ENCODE measurements around the gene TSPAN7.

Gene TSPAN7

DNA sequence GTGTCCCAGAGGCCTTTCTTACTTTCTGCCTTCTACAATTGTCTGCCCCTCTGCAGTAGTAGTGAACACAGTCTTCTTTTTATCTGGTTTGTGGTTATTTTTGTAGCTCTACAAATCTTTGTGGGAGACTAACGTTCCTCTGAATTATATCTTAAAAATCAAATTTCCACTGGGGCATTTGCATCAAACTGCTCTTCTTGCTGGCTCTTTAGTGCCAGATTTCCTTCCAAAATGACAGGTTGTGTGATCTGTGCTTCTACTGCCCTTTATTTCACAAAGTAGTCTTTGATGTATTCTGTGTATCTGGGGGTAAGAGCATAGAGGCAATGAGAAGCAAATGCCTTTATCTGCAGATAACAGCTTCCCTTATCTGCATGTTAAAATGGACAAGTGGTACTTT, 34.5 kb downstream of the TSPAN7 start:
- no peak for DNase-seq

DNA sequence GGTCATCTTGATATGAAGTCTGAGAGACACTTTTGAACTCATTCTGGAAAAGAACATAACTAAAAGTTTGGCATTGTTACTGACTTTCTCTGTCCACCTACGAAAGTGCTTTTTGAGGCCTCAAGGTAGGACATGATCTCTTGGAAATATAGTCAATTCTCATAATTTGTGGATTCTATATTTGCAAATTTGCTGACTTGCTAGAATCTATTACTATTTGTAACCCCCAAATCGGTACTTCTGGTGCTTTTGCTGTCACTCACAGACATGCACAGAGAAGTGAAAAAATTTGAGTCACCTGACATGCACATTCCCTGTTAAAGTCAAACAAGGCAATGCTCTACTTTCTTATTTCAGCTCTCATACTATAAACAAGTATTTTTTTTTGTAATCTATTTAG, 35.6 kb downstream of the TSPAN7 start:
- no peak for DNase-seq

GRCh38 chrX:38599796-38600755, 38.7 kb downstream of the TSPAN7 start:
- DNase-seq: no peak

DNA sequence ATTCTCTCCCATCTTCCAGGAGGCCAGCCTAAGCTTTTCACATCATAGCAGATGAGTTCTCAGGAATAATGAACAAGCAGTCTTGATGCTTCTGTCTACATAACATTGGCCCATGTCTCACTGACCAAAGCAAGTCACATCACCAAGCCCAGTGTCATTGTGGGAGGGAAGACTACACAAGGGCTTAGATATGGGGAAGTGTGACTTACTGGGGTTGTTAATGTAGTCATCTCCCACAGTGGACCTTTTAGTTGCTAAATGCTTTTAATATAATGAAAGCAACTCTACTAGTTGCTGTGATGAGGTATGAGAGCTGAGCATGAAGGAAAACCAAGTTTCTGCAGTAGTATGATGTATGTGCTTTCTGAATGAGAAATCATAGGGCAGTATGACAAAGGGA, 40.5 kb downstream of the TSPAN7 start:
- no peak for DNase-seq

- DNase-seq: no peak
Measured at GRCh38 chrX:38606821-38607220, 45.5 kb downstream of the TSPAN7 start.

DNA sequence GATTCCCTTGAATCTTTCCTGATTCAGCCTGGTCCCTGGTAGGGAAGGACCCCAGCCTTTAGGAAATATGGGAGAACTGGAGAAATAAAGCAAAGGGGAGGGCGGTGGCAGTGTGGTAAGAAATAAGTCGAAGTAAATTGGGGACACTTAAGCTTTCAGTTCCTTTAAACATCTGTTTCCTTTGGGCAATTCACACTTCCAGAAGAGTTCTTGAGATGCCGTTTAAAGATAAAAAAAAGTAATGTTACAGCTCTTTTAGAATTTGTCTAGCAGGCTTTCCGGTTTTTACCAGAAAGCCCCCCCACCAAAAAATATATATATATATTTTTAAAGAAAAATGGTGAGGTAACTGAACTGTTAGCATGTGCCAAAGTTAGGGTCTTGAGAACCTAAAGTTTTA, 46.6 kb downstream of the TSPAN7 start:
- DNase-seq: no peak

GRCh38 chrX:38610849-38611248, 49.5 kb downstream of the TSPAN7 start:
- DNase-seq: no peak

DNA sequence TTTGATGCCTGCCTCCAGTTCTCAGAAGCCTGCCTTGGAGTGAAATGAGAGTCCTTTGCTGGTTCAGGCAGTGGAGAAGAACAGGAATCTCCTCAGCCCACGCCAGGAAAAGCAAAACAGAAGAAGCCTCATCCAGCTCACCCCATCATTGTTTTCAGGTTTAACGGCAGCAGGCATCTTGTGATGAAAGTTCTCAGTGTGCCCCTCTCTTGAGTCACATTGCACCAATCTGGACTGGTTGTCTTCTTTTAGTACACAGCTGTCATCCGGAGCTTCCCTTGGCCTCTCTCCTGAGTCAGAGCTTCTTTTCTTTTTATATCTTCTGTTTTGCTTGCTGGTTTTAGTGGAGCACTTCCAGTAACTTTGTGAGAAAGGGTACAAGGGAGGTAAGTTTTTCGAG, 50.9 kb downstream of the TSPAN7 start:
- DNase-seq: no peak

DNA sequence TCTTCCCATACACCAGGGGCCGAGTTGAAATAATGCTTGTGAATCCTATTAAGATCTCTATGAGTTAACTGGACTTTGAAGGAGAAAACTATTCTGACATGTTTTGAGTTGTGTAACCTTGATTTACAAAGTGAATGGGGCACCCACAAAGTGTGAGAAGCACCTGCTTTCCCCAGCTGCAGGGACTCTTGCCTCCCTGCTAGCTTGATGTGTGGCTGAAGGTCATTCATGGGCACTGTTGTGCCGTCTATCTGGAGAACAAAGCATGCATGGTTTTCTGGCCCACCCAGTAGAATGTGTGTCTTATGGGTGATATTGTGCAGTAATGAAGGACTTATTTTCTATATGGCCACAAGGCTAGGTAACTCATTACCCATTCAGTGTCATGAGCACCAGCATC, 53.1 kb downstream of the TSPAN7 start:
- no peak for DNase-seq

- no peak for DNase-seq
Measured at GRCh38 chrX:38616904-38617303, 55.6 kb downstream of the TSPAN7 start.

DNA sequence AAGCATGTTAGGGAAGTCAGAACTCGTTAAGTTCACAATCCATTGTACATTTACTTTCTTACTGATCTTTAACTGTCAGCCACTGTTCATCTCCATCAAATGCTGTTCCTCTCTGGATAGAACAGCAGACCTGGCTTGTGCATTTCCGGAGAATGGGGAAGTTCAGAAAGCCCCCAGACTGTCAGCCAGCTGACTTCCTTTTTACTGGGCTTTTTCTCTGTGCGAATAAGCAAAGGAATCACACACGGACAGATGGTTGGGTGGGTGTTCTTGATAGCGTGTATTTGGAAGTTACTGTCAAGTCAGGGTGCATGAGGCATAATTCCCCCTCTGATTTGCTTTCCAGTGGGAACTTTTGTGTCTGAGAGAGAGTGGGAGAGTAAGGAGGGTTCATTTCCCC, 56.8 kb downstream of the TSPAN7 start:
- no peak for DNase-seq

DNA sequence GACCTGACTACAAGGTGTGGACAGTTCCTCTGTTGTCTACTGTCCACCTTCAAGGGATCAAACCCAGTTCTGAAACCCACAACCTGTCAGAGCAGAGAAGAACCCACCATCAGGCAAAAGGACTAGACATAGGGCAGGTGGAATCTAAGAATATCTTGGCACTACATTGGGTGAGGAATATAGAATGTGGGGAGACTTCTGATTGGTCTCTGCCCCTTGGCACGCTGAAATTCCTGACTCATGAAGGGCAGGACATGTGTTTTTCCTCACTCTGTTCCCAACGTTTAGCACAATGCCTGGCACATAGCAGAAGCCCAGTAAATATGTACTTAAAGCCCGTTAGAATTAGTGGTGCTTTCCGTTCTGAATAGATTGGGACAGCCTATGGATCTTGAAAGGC, 59.3 kb downstream of the TSPAN7 start:
- DNase-seq: no peak

DNA sequence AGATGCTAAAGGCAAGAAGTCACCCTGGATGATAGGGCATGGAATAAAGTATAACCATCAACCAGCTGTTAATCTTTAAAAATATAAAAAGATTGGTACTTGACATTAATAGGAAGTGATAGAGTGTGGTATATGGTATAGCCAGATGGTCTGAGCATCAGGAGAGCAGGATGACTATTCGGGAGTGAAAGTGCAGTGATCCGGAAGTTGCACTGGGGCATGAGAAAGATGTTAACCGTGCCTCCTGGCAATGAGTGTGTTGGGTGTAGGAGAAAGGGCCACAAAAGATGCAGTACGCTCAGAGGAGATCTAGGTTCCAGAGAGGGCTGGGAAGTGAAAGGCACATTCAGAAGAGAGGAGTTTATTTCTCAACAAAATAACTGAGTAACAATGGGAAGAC, 65.0 kb downstream of the TSPAN7 start:
- no peak for DNase-seq

DNA sequence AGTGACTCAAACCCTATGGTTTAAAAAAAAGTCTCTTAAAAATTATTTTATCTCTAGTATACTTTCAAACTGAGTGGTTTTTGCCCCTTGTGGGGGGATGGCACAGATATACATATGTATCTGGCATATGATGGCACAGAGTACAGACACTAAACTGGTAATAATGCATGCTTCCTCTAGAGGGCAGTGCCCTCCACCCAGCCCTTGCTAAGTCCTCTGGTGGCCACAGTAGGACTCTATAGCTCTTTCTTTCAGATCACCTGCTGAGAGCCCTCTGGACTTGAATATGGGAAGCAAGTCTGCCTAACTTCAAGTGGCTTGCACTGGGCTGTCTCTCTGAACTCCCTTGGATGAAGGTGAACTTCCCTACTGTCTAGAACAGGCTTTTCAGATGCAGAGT, 66.3 kb downstream of the TSPAN7 start:
- DNase-seq: no peak

- no peak for DNase-seq
Measured at GRCh38 chrX:38628587-38628986, 67.2 kb downstream of the TSPAN7 start.

DNA sequence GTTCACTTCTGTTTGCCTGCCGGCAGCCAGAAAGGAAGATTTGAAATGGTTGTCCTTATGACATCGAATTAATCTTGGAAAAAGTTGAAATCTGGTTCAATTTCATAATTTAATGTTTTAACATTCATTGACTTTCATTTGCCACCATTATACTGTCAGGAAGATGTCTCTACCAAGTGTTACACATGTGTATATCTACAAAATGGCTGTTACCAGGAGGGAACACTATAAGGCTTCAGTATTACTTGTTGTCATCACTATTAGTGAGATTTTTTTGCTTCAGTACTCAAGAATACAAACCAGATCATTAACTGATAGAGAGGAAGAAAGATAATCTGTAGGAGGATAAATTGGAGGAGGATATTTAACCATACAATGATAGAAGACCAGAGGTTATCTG, 71.2 kb downstream of the TSPAN7 start:
- no peak for DNase-seq

DNA sequence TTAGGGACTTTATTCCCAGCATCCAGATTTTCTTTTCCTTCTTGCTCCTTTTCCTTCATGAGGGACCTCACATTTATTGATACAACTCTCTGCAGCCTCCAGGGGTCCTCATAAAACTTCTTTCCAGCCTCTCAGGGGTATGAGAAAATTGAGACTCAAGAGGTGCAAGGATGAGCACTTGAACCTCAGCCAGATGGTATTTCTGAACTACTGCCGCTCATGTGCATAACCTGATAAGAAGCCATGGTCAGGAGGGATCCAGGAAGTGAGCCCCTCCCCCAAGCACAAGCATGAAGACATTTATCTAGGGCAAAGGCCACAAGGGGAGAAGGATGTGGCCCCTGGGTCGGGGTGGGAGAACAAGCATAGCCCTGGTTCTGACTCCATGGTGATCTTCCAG, 73.3 kb downstream of the TSPAN7 start:
- no peak for DNase-seq

- DNase-seq: no peak
Measured at GRCh38 chrX:38636949-38637819, 75.8 kb downstream of the TSPAN7 start.

- DNase-seq: no peak
Measured at GRCh38 chrX:38638952-38639529, 77.7 kb downstream of the TSPAN7 start.

DNA sequence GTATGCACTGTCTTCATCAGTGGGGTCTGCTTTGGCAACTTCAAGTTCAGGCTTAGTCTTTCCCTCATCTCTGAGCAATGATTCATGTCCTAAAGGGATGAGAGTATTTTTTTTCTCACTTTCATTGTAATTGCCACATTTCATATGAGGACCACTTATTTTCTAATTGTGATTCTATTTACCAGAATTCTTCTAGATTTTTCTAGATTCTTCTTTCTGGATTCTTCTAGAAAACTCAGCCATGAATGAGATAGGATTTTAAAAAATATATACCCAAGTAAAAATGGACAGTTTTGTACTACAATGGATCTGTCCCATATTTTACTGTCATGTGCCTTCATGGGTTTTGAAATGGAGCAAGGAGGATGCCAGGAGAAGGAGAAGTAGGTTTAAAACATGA, 78.4 kb downstream of the TSPAN7 start:
- DNase-seq: no peak

GRCh38 chrX:38641197-38641596, 79.9 kb downstream of the TSPAN7 start:
- DNase-seq: no peak

GRCh38 chrX:38643903-38644302, 82.6 kb downstream of the TSPAN7 start:
- no peak for DNase-seq

GRCh38 chrX:38646129-38646528, 84.8 kb downstream of the TSPAN7 start:
- DNase-seq: no peak

DNA sequence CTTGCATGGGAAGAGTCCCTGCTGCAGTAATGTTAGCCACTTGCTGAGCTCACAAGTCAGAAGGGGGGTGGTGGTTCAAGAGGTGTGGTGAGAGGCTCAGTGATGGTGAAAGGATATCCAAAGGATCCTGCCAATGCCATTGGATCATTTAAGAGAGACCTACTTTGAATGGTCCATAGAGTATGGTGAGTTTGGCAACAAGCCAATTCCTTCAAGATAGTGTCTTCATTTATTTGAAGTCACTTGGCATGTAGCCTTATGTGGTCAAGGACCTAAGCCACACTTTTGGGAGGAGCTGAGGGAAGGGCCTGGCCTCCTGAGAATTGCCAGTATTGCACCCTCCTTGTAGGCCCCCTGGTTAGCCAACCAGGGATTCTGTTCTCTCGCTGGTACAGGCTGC, 87.9 kb downstream of the TSPAN7 start:
- no peak for DNase-seq
